HPDE6-E6E7 (cell line): ENCODE results near the gene COL20A1.

Experiments
- DNase-seq: peaks from one replicate; pipeline ENCODE4 v3.0.0; 2011; ENCODE audit warnings: missing footprints; ENCODE audit errors: extremely low spot score

COL20A1 gene

GRCh38 chr20:63308218-63308911, 15.4 kb downstream of the COL20A1 start:
- DNase-seq = no peak

GRCh38 chr20:63309261-63310071, 16.5 kb downstream of the COL20A1 start:
- DNase-seq = peak; percentile 69

- no peak for DNase-seq
Observed at GRCh38 chr20:63310265-63310991, 17.4 kb downstream of the COL20A1 start.

- DNase-seq = no peak
Observed at GRCh38 chr20:63311186-63311832, 18.3 kb downstream of the COL20A1 start.

GRCh38 chr20:63311833-63312243, 18.9 kb downstream of the COL20A1 start:
- DNase-seq = no peak

- DNase-seq = no peak
Observed at GRCh38 chr20:63312273-63312672, 19.3 kb downstream of the COL20A1 start.

GRCh38 chr20:63312690-63313348, 19.8 kb downstream of the COL20A1 start:
- DNase-seq = no peak

- no peak for DNase-seq
Observed at GRCh38 chr20:63313349-63314014, 20.5 kb downstream of the COL20A1 start.

- DNase-seq = no peak
Observed at GRCh38 chr20:63314015-63314471, 21.1 kb downstream of the COL20A1 start.

- DNase-seq = no peak
Observed at GRCh38 chr20:63314566-63315239, 21.7 kb downstream of the COL20A1 start.

- DNase-seq = no peak
Observed at GRCh38 chr20:63315240-63315689, 22.3 kb downstream of the COL20A1 start.

GRCh38 chr20:63315731-63316491, 22.9 kb downstream of the COL20A1 start:
- no peak for DNase-seq

- no peak for DNase-seq
Observed at GRCh38 chr20:63316502-63316921, 23.5 kb downstream of the COL20A1 start.

GRCh38 chr20:63317061-63317460, 24.1 kb downstream of the COL20A1 start:
- no peak for DNase-seq

GRCh38 chr20:63317601-63318291, 24.8 kb downstream of the COL20A1 start:
- DNase-seq = no peak

GRCh38 chr20:63318391-63319163, 25.6 kb downstream of the COL20A1 start:
- DNase-seq = no peak

GRCh38 chr20:63319164-63320040, 26.4 kb downstream of the COL20A1 start:
- no peak for DNase-seq
